GM12878 (cell line): ENCODE data around the gene TTLL3. TPM values are rescaled to one million over a fixed set of nuclear protein-coding genes. Genes with fewer than 3 reads are reported as not detected.

ENCODE experiments used
- ATAC-seq: fragments of 200-7000 bp; cut with Tn5 transposase; 3 replicates; pipeline ENCODE4 v1.9.1; 2020; ENCODE audit warnings: mild to moderate bottlenecking, moderate library complexity
- BruUV-seq: library from RNA; stranded (reverse); fragments of 400-500 nt; replicated peaks from 2 replicates; lab custom pipeline; 2021; lab: Mats Ljungman, UMichigan
- CTCF ChIA-PET: fragments of 300-600 bp; sonication (Branson Sonifier 250); formaldehyde crosslinking; extraction: SDS; loops from one replicate; lab custom pipeline; 2021; ENCODE audit warnings: inconsistent platforms; lab: Yijun Ruan, JAX
- POLR2A ChIA-PET: fragments of 350-600 bp; formaldehyde crosslinking; extraction: SDS; loops from one replicate; lab custom pipeline; 2021; ENCODE audit warnings: inconsistent platforms; lab: Charles Lee
- RAD21 ChIA-PET: fragments of 300-600 bp; sonication (Branson Sonifier 250); formaldehyde crosslinking; loops from one replicate; lab custom pipeline; 2023; ENCODE audit warnings: antibody characterized with exemption; ENCODE audit not compliant: unreplicated experiment; lab: Charles Lee
- SMC1A ChIA-PET: fragments of 300-600 bp; sonication (Branson Sonifier 250); formaldehyde crosslinking; loops from one replicate; lab custom pipeline; 2023; ENCODE audit not compliant: unreplicated experiment, uncharacterized antibody; lab: Charles Lee
- DNase-seq: peaks from one replicate; pipeline ENCODE4 v3.0.0-alpha.2; 2011; ENCODE audit warnings: low read depth, low spot score
- FAIRE-seq: peaks from 3 replicates; lab custom pipeline; 2011; peaks lifted over from hg19 to GRCh38; lab: Jason Lieb, UNC
- H2AFZ ChIP-seq: 2 replicates; pipeline ENCODE4 v1.6.0; 2011; ENCODE audit warnings: low read depth, low read length, control low read depth; ENCODE audit not compliant: control insufficient read depth
- H3K27ac ChIP-seq: 2 replicates; pipeline ENCODE4 v1.5.1; 2011; ENCODE audit warnings: control low read depth; ENCODE audit not compliant: control insufficient read depth, insufficient read depth
- H3K27me3 ChIP-seq, 2 experiments: replicated peaks in 1 of 2; 2 replicates each; pipeline versions ENCODE4 v1.6.0 to v1.6.1; 2011; ENCODE audit warnings: low read length in 1 of 2; ENCODE audit not compliant: control insufficient read depth in 2 of 2, insufficient read depth in 2 of 2
- H3K36me3 ChIP-seq, 2 experiments: 2 replicates each; pipeline ENCODE4 v1.5.1; 2011; ENCODE audit warnings: low read length in 1 of 2; ENCODE audit not compliant: control insufficient read depth in 2 of 2, insufficient read depth in 2 of 2
- H3K4me1 ChIP-seq: 2 replicates; pipeline ENCODE4 v1.6.1; 2011; ENCODE audit warnings: mild to moderate bottlenecking, low read length, moderate library complexity, mixed read lengths; ENCODE audit not compliant: control insufficient read depth, insufficient read depth
- H3K4me2 ChIP-seq: 2 replicates; pipeline ENCODE4 v1.6.0; 2011; ENCODE audit warnings: control low read depth; ENCODE audit not compliant: control insufficient read depth, insufficient read depth
- H3K4me3 ChIP-seq: fragments of 200-600 bp; sonication (generic); 2 replicates; pipeline ENCODE4 v1.5.1; 2016
- H3K79me2 ChIP-seq: 2 replicates; pipeline ENCODE4 v1.6.0; 2011; ENCODE audit warnings: low read length; ENCODE audit not compliant: control insufficient read depth, insufficient read depth
- H3K9ac ChIP-seq: 2 replicates; pipeline ENCODE4 v1.8.0; 2011; ENCODE audit warnings: low read length, control low read depth, mixed read lengths; ENCODE audit not compliant: control insufficient read depth, insufficient read depth
- H3K9me3 ChIP-seq: replicated peaks from 3 replicates; pipeline ENCODE4 v1.5.1; 2011; ENCODE audit warnings: mild to moderate bottlenecking, low read length; ENCODE audit not compliant: control insufficient read depth, insufficient read depth
- H4K20me1 ChIP-seq: 2 replicates; pipeline ENCODE4 v1.6.0; 2011; ENCODE audit not compliant: control insufficient read depth, insufficient read depth
- BHLHE40 ChIP-seq, 2 experiments: fragments of 450-650 bp in 1 of 2; IDR thresholded peaks; 2 replicates each; pipeline ENCODE4 v1.6.1; 2011 to 2017; ENCODE audit warnings: low read depth in 2 of 2, borderline replicate concordance in 1 of 2, improper control_type of control experiment in 1 of 2, low read length in 1 of 2, mild to moderate bottlenecking in 1 of 2
- CREM ChIP-seq: IDR thresholded peaks from 2 replicates; pipeline ENCODE4 v1.6.1; 2014; ENCODE audit warnings: antibody characterized with exemption, low read depth
- HSF1 ChIP-seq: fragments of 150-350 bp; IDR thresholded peaks from 2 replicates; pipeline ENCODE4 v1.6.1; 2014; ENCODE audit warnings: mild to moderate bottlenecking, low read depth, low read length
- NFXL1 ChIP-seq: fragments of 450-650 bp; IDR thresholded peaks from 2 replicates; pipeline ENCODE4 v1.6.1; 2017; ENCODE audit warnings: antibody characterized with exemption, mild to moderate bottlenecking, borderline replicate concordance
- TCF12 ChIP-seq: IDR thresholded peaks from 2 replicates; pipeline ENCODE4 v1.6.1; 2011; ENCODE audit warnings: low read depth, mild to moderate bottlenecking, low read length
- WGBS: methylation state at CpG from one replicate; pipeline ENCODE4 v1.1.6; 2016; ENCODE audit warnings: low lambda C conversion rate; ENCODE audit not compliant: insufficient replicate concordance, insufficient coverage; ENCODE audit errors: missing lambda C conversion rate; 5-methylcytosine and 5-hydroxymethylcytosine counted together
- in situ Hi-C: fragments of 300-500 bp; cut with MboI; formaldehyde crosslinking; loops from 9 replicates; pipeline ENCODE4 v1.14.3; 2018; ENCODE audit warnings: mixed read lengths
- intact Hi-C: fragments of 100-400 bp; cut with micrococcal nuclease; formaldehyde crosslinking; loops from one replicate; pipeline ENCODE4 v1.14.2; 2022; ENCODE audit not compliant: unreplicated experiment
- polyA plus RNA-seq, 11 experiments: library from polyadenylated mRNA; depleted of rRNA in 4 of 11; unstranded in 6 of 11; stranded (reverse) in 5 of 11; fragments of >200 nt; fragmentation: Nextera tagmentation in 4 of 11; fragmentation: Illumina TruSeq in 1 of 11; extraction: Ambion mirVana in 4 of 11; extraction: Trizol in 1 of 11; gene quantifications; 1 replicate in 1 of 11; 2 replicates in 10 of 11; pipeline versions ENCODE4 v1.2.1 to v1.2.3, GENCODE V29; 2011 to 2016; ENCODE audit warnings: inconsistent platforms in 2 of 11, missing spikeins in 2 of 11, low read depth in 1 of 11
- total RNA-seq, 4 experiments: library from RNA; depleted of rRNA in 3 of 4; stranded (reverse); fragments of >200 nt in 3 of 4; fragmentation: Illumina TruSeq in 1 of 4; extraction: Trizol in 1 of 4; gene quantifications; 2 replicates each; pipeline versions ENCODE4 v1.2.1 to v1.2.3, GENCODE V29; 2013 to 2021

The TTLL3 gene
- total and polyA plus RNA-seq, 10 of the 15 experiments (the other 5 are each of a cell fraction or from before 2014, with no cell fraction given) = 4.2 to 51.3 (median 18.9) TPM

GRCh38 chr3:9781551-9781950, 28.5 kb upstream of the TTLL3 start:
- ChIA-PET CTCF (interaction anchor here (0.6 to 4.0 kb wide), 8 partner anchors 9 to 428 kb away, joined by 3 to 15 read pairs (median 3); partner anchors contain the start of genes ARPC4, CRELD1 and OGG1), SMC1A (interaction anchor here (0.7 to 1.9 kb wide), 8 partner anchors 9 to 276 kb away, joined by 3 to 8 read pairs (median 3); no protein-coding TSS in a partner anchor), POLR2A (interaction anchor here (0.5 to 1.8 kb wide), 7 partner anchors 9 to 299 kb away, joined by 3 to 9 read pairs (median 4); partner anchors contain the start of genes ARPC4 and TADA3), RAD21 (interaction anchor here (1.3 to 3.0 kb wide), 6 partner anchors 12 to 693 kb away, joined by 3 to 11 read pairs (median 4); partner anchors contain the start of genes ARPC4 and OGG1)
- Histone ChIP-seq H3K4me3 (no peak overlapping the region), H4K20me1 (no peaks in the 10 kb centered on the region), H2AFZ (no peak overlapping the region), H3K4me1 (peaks cover 31% of the 10 kb centered on the region), H3K27ac (no peak overlapping the region), H3K36me3 (peaks cover 2 to 7% of the 10 kb centered on the region in 2 experiments; a peak in 2 of 4 replicates), H3K79me2 (no peaks in the 10 kb centered on the region), H3K9me3 (no peaks in the 10 kb centered on the region), H3K4me2 (no peak overlapping the region), H3K27me3 (no peaks in the 10 kb centered on the region), H3K9ac (no peak overlapping the region)
- BruUV-seq = no TSS peak
- TF ChIP-seq TCF12 (no peak), CREM (no peak), NFXL1 (no peak), BHLHE40 (IDR thresholded peaks at IDR 0.05; ENCODE audit: borderline replicate concordance in 1 of 2, low read depth in 2 of 2, low read length in 1 of 2) (no peak), HSF1 (no peak)
- in situ Hi-C loops (no loop called here), intact Hi-C loops (no loop called here)
- FAIRE-seq = no peak
- no peak for ATAC-seq
- no peak for DNase-seq
- WGBS = 91% methylated on average over 1 of the region's 1 CpG
